Neural progenitor cell (in vitro differentiated cells): Measurements from ENCODE around the gene WDFY2. TPM values are rescaled to one million over a fixed set of nuclear protein-coding genes. Genes with fewer than 3 reads are reported as not detected.

ENCODE experiments used
- DNase-seq: peaks from one replicate; pipeline ENCODE4 v3.0.0-alpha.2; 2016; ENCODE audit warnings: low spot score
- H2AFZ ChIP-seq: fragments of 200-600 bp; sonication (generic); replicated peaks from 2 replicates; pipeline ENCODE4 v1.6.1; 2016; ENCODE audit warnings: antibody characterized with exemption
- H3F3A ChIP-seq: fragments of 200-600 bp; sonication (generic); 2 replicates; pipeline ENCODE4 v1.6.1; 2016; ENCODE audit warnings: antibody characterized with exemption, low read depth
- H3K27ac ChIP-seq: fragments of 200-600 bp; sonication (generic); 2 replicates; pipeline ENCODE4 v1.5.1; 2016; ENCODE audit warnings: mild to moderate bottlenecking
- H3K27me3 ChIP-seq: fragments of 200-600 bp; sonication (generic); 2 replicates; pipeline ENCODE4 v1.6.1; 2016; ENCODE audit warnings: mild to moderate bottlenecking, moderate library complexity
- H3K36me3 ChIP-seq: fragments of 200-600 bp; sonication (generic); 2 replicates; pipeline ENCODE4 v1.5.1; 2016
- H3K4me1 ChIP-seq: fragments of 200-600 bp; sonication (generic); 2 replicates; pipeline ENCODE4 v1.6.1; 2016; ENCODE audit warnings: mixed run types
- H3K4me2 ChIP-seq: fragments of 200-600 bp; sonication (generic); 2 replicates; pipeline ENCODE4 v1.6.1; 2016
- H3K4me3 ChIP-seq: fragments of 200-600 bp; sonication (generic); 2 replicates; pipeline ENCODE4 v1.5.1; 2016
- H3K79me2 ChIP-seq: fragments of 200-600 bp; sonication (generic); 2 replicates; pipeline ENCODE4 v1.6.1; 2016; ENCODE audit warnings: low read depth
- H3K9ac ChIP-seq: fragments of 200-600 bp; sonication (generic); 2 replicates; pipeline ENCODE4 v1.6.1; 2016
- H3K9me3 ChIP-seq: fragments of 200-600 bp; sonication (generic); 2 replicates; pipeline ENCODE4 v1.5.1; 2016; ENCODE audit warnings: low read depth
- H4K20me1 ChIP-seq: fragments of 200-600 bp; sonication (generic); 2 replicates; pipeline ENCODE4 v1.6.1; 2016; ENCODE audit warnings: low read depth
- H3K27ac Mint-ChIP-seq: 3 replicates; pipeline ENCODE4 v1.8.0; 2021; ENCODE audit warnings: mixed read lengths
- H3K27me3 Mint-ChIP-seq: 2 replicates; pipeline ENCODE4 v1.8.0; 2022; ENCODE audit warnings: low read depth, mild to moderate bottlenecking, inconsistent platforms, moderate library complexity, mixed read lengths; ENCODE audit not compliant: insufficient read depth
- H3K36me3 Mint-ChIP-seq: 3 replicates; pipeline ENCODE4 v1.8.0; 2021; ENCODE audit warnings: mixed read lengths
- H3K4me1 Mint-ChIP-seq: 3 replicates; pipeline ENCODE4 v1.8.0; 2021; ENCODE audit warnings: mixed read lengths
- H3K4me3 Mint-ChIP-seq: 3 replicates; pipeline ENCODE4 v1.8.0; 2021; ENCODE audit warnings: mild to moderate bottlenecking, moderate library complexity, mixed read lengths
- H3K9me3 Mint-ChIP-seq: 3 replicates; pipeline ENCODE4 v1.8.0; 2020; ENCODE audit warnings: mixed read lengths
- EZH2 ChIP-seq: fragments of 200-600 bp; sonication (generic); IDR thresholded peaks from 2 replicates; pipeline ENCODE4 v1.6.1; 2017; ENCODE audit warnings: antibody characterized with exemption, mild to moderate bottlenecking, moderate library complexity
- EZH2phosphoT487 ChIP-seq: fragments of 200-600 bp; sonication (generic); IDR thresholded peaks from 2 replicates; pipeline ENCODE4 v1.6.1; 2017; ENCODE audit warnings: antibody characterized with exemption
- total RNA-seq: library from RNA; depleted of rRNA; stranded (reverse); fragments of >200 nt; gene quantifications from 2 replicates; pipeline ENCODE4 v1.2.3, GENCODE V29; 2015; ENCODE audit warnings: low replicate concordance
- TF ChIP-seq, protein P1 (sequence below): fragments of 200-600 bp; sonication (generic); IDR thresholded peaks from 2 replicates; pipeline ENCODE4 v1.5.1; 2017; ENCODE audit warnings: antibody characterized with exemption, mild to moderate bottlenecking

Gene WDFY2
- total RNA-seq, 1 donor from 2014 or later: 18.3 TPM

DNA sequence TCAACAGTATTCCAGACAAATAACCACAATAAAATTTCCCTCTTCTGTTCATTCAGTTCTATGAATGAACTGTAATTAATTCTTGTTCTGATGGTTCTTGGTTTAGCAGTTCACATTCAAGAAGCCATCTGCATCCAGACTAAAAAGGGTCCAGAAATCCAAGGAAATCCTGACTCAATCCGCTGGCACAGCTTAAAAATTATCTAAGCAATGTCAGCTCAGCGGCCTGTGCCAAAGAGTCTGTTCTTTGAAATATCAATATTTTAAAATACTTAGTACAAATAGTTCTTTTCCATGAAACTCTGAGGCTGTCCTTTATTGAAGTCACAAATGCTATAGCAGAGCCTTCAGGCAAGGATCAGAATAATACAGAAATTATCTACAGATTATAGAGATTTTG, 162.5 kb downstream of the WDFY2 start:
- H3K4me3 Mint-ChIP-seq: no peak overlapping the region
- peaks cover 12% of the 10 kb centered on the region for H3K9me3 Mint-ChIP-seq
- Histone ChIP-seq H3K79me2 (no peaks in the 10 kb centered on the region), H3K9me3 (no peaks in the 10 kb centered on the region), H3K9ac (no peak overlapping the region), H3F3A (no peaks in the 10 kb centered on the region), H3K4me1 (no peaks in the 10 kb centered on the region), H3K4me3 (no peak overlapping the region), H3K27me3 (no peaks in the 10 kb centered on the region), H3K27ac (no peak overlapping the region), H3K36me3 (no peaks in the 10 kb centered on the region), H4K20me1 (no peaks in the 10 kb centered on the region), H3K4me2 (no peak overlapping the region), H2AFZ (no peak overlapping the region)
- peaks cover 12% of the 10 kb centered on the region for H3K4me1 Mint-ChIP-seq
- H3K27me3 Mint-ChIP-seq: peaks cover 4% of the 10 kb centered on the region
- H3K27ac Mint-ChIP-seq: no peak overlapping the region
- DNase-seq: no peak
- TF ChIP-seq EZH2 (no peak), EZH2phosphoT487 (no peak)
- TF ChIP-seq, protein P1, sequence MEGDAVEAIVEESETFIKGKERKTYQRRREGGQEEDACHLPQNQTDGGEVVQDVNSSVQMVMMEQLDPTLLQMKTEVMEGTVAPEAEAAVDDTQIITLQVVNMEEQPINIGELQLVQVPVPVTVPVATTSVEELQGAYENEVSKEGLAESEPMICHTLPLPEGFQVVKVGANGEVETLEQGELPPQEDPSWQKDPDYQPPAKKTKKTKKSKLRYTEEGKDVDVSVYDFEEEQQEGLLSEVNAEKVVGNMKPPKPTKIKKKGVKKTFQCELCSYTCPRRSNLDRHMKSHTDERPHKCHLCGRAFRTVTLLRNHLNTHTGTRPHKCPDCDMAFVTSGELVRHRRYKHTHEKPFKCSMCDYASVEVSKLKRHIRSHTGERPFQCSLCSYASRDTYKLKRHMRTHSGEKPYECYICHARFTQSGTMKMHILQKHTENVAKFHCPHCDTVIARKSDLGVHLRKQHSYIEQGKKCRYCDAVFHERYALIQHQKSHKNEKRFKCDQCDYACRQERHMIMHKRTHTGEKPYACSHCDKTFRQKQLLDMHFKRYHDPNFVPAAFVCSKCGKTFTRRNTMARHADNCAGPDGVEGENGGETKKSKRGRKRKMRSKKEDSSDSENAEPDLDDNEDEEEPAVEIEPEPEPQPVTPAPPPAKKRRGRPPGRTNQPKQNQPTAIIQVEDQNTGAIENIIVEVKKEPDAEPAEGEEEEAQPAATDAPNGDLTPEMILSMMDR: no peak
- H3K36me3 Mint-ChIP-seq: peaks cover 42% of the 10 kb centered on the region

DNA sequence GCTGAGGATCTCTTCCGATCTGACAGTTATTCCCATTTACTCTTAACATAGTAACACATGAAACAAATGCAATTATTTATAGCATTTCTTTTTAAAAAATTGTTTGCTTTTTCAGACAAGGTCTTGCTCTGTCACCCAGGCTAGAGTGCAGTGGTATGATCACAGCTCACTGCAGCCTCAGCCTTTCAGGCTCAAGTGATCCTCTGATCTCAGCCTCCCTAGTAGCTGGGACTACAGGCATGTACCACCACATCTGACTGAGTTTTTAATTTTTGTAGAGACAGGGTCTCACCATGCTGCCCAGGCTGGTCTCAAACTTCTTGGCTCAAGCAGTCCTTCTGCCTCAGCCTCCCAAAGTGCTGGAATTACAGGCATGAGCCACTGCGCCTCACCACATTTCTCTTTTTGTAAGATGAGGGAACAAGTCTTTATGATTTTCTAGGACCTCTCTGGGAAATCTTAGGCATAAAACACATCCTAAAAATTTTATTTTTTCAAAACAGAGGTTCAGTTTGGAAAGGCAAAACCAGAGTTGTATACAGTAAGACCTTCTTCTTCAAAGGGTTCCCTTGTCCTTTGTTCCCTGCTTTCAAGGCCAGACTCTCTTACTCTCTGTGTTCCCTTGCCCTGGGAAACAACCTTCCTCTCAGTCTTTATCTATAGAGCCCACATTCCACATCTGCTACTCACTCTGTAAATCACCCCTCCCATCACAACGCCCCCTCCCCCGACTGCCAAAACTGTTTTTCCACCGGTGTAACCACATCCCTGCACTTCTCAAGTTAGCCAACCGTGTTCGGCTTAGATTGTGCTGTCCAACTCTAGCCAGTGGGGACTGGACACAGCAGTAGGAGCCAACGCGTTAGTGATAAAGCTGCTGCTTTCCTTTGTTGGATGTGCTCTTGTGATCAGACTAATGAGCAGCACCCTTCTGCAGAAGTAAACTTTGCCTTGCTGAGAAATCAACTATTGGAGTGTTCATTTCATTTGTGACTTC, 163.5 kb downstream of the WDFY2 start:
- H3K4me2 ChIP-seq: no peak overlapping the region
- no peaks in the 10 kb centered on the region for H3K79me2 ChIP-seq
- H3K4me1 Mint-ChIP-seq: peaks cover 15% of the 10 kb centered on the region
- no peak overlapping the region for H2AFZ ChIP-seq
- H3K9ac ChIP-seq: no peak overlapping the region
- no peak overlapping the region for H3K27ac ChIP-seq
- no peaks in the 10 kb centered on the region for H4K20me1 ChIP-seq
- H3K4me1 ChIP-seq: no peaks in the 10 kb centered on the region
- peak; percentile 35 for DNase-seq
- no peak overlapping the region for H3K4me3 ChIP-seq
- H3K27me3 Mint-ChIP-seq: peaks cover 4% of the 10 kb centered on the region
- TF ChIP-seq, protein P1: no peak
- TF ChIP-seq EZH2: no peak
- TF ChIP-seq EZH2phosphoT487: no peak
- H3K36me3 Mint-ChIP-seq: peaks cover 49% of the 10 kb centered on the region
- H3K27ac Mint-ChIP-seq: no peak overlapping the region
- H3K9me3 Mint-ChIP-seq: peaks cover 12% of the 10 kb centered on the region
- H3F3A ChIP-seq: no peaks in the 10 kb centered on the region
- no peaks in the 10 kb centered on the region for H3K9me3 ChIP-seq
- H3K27me3 ChIP-seq: no peaks in the 10 kb centered on the region
- no peak overlapping the region for H3K4me3 Mint-ChIP-seq
- H3K36me3 ChIP-seq: no peaks in the 10 kb centered on the region

DNA sequence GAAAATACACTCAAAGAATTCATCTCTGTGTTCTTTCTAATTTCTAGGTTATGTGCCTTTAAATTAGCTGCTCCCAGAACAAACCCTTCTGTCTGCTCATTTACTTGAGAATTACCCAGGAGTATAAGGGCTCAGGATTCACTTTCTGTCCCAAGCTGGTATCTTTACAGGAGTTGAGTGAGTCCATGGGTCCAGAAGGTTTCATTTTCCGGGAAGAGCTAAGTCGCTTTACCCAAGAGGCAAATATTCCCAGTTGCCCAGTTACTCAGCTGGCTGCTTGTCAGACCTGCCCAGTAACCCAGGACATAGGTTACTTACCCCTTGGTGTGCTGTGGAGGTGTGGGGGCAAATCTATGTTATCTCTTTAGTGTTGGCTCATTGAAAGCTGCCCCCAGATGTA, 172.4 kb downstream of the WDFY2 start:
- Histone ChIP-seq H3K36me3 (no peaks in the 10 kb centered on the region), H3K4me2 (no peak overlapping the region), H4K20me1 (no peaks in the 10 kb centered on the region), H3K27me3 (no peaks in the 10 kb centered on the region), H3K4me1 (no peaks in the 10 kb centered on the region), H3F3A (no peaks in the 10 kb centered on the region), H3K9ac (no peak overlapping the region), H3K27ac (no peak overlapping the region), H3K79me2 (no peaks in the 10 kb centered on the region), H3K4me3 (no peak overlapping the region), H3K9me3 (no peaks in the 10 kb centered on the region), H2AFZ (no peak overlapping the region)
- Mint-ChIP-seq H3K4me1 (peaks cover 4% of the 10 kb centered on the region), H3K27ac (no peak overlapping the region), H3K4me3 (no peak overlapping the region), H3K36me3 (peaks cover 46% of the 10 kb centered on the region), H3K9me3 (no peaks in the 10 kb centered on the region), H3K27me3 (peaks cover 4% of the 10 kb centered on the region)
- TF ChIP-seq, protein P1: no peak
- TF ChIP-seq EZH2 (no peak), EZH2phosphoT487 (no peak)
- no peak for DNase-seq
